Fibroblast of skin of abdomen (primary cell): Measurements from ENCODE around the gene OGDHL.
A peak's percentile ranks its signal among the peaks of the same experiment; 100 is the strongest.
"Not testable (repeated sequence)": the region's sequence is repeated elsewhere in the genome, so short reads cannot be mapped to it uniquely, and the experiment has no call there.

Source experiments
- DNase-seq: peaks from one replicate; pipeline ENCODE4 v3.0.0-alpha.2; 2013

The OGDHL gene

DNA sequence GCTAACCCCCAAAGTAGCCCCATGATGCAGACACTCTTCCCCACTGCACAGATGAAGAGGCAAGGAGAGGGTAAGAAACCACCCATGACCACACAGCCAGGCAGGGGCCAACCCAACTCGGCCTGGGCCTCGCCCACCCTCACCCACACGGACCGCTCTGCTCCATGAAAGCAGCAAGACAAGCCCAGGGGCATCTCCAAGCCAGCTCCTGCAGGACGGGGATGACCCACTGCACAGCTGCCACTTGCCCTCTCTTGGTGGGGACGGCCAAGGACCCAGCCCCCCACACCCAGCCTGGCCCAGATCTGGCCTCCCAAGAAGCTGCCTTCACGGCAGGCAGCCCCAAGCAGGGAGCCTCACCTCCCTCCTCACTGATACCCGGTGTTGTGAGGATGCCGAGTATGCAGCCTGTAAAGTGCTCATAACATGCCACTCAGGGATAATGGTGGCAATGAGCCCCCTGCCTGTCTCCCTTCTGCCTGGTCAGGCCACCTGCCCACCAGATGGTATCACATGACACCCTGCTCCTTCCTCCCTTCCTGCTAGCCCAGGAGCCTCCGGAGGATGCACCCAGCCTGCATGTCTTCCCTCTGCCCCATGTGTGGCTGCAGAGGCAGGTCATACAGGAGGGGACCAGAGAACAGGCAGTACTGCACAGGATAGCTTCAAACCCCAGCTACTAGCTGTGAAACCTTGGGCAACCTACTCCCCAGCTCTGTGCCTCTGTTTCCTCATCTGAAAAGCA lies 23.3 kb downstream of the OGDHL start:
- DNase-seq = no peak

DNA sequence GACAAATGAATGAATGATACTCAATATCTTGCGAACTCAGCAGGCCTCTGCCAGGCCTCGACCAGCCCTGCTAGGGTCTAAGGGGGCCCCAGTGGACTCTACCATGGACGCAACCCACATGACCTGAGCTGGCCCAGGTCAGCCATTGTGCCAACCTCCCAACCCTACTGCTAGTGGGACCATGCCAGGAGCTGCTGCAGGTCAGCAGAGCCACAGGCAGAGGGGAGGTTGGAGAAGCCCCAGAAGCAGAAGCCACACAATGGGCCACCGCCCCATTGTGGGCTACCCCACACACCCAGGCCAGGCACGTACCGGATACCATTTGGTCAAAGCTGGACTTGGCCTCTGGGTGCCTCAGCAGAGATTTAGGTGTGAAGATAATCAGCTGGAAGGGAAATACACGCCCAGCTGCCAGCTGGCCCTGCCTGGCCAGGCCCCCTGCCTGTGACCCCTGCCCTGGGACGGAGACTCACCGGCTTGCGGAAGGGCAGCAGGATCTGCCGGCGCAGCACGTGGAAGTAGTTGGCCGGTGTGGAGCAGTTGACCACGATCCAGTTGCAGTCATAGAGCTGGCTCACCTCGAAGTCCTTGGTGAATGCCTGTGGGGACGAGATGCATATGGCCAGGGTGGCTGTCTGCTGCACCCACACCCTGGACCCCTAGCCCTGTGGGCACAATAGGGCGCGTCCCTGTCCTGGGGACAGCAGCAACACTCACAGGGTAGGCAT lies 24.5 kb downstream of the OGDHL start:
- DNase-seq = no peak

DNA sequence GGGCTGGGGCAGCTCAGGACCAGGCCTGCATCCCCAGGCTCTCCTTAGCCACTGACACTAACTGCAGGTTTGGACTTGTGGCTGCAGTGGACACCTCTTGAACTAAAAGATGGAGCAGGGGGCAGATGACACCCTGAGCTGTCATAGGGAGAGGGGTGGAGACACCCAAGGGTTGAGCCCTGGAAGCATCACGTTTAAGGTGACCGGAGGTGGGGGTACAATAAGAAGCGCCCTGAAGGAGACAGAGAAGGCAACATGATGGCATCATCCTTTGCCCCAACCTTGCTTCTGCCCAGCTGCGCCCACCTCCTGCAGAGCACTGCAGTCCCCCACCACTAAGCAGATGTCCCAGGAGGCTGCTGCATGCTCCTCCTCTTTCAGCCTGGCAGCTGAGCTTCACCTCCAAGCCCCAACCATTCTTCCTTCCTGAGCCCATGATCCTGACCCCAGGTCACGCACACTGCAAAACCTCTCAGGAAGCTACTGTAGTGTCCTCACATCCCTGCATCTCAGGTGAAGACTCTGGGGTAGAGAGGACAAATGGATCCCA lies 25.5 kb downstream of the OGDHL start:
- no peak for DNase-seq

DNA sequence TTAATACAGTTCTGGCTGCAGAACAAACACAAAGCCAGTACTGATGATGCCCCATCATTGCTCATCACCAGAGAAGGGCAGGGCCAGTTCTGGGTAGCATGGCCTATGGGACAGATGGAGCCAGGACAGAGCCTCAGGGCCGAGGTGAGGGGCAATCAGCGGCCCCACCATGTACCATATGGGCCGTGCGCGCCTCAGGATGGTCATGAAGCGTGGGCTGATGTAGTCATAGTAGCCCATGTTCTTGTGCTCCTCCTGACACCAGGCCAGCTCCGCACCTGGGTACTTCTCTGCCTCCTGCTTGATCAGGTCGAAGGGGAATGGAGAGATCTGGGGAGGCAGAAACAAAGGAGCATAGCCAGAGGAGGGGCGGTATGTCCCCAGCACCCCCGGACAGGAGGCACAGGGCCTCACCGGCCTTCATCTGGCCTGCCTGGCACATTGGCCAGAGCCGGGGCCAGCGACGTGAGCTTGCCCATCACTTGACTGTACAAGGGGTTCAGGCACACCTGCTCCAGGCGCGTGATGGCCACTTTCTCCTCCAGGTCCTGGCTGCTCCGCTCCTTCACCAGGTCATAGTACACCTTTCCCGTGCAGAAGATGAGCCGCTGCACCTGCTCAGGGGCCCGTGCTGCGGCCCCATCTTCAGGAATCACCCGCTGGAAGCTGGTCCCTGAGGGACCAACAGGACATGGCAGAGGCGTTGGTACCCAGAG lies 26.1 kb downstream of the OGDHL start:
- no peak for DNase-seq

DNA sequence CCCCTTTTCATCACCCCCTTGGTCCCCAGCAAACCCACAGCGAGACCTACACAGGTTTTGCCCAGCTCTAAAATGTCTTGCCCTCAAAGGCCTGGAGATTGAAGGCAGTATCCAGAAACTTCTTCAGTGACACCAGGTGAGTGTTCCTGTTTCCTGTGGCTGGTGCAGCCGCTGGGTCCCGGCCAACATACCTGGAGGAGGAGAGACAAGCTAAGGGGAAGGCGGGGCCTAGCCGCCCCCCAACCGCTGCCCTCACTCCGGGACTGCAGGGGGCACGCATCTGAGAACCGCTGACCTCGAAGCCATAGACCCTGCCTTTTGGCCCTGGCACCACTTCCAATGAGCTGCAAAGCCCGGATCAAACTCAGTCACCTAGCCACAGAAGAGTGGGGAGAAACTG lies 27.0 kb downstream of the OGDHL start:
- DNase-seq = no peak

DNA sequence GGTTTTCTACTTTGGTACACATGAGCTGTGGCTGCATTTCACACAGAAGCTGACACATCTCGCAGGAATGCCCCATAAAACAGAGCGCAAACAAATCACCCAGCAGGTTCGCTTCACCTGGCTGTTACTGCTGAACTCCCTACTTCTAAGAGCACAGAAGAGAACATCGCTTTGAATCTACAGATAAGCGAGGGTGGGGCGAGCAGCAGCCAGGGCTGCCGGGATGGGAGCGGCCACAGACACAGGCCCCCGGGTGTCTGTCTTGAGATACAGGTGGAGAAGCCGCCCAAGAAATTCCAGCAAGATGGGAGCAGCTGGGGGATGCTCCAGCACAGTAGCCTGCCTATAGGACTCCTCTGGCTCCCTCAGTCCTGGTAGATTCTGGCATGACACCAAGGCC lies 27.4 kb downstream of the OGDHL start:
- no peak for DNase-seq

DNA sequence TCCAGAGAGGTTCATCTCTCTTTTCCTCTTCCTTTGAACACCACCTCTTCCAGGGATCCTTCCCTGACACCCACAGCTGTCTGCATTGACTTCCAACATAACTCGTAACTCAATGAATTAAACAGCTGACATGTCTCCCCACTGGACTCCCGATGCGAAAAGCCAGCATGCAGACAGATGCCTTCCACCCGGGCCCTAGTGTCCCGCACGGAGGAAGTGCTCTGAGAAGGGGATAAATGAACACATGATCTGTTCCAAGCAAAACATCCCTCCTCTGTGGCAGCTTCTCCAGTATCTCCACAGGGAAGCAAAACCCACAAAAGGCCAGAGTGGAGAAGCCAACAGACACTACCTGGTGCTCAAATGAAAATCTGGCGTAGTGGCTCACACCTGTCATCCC lies 28.3 kb downstream of the OGDHL start:
- no peak for DNase-seq

DNA sequence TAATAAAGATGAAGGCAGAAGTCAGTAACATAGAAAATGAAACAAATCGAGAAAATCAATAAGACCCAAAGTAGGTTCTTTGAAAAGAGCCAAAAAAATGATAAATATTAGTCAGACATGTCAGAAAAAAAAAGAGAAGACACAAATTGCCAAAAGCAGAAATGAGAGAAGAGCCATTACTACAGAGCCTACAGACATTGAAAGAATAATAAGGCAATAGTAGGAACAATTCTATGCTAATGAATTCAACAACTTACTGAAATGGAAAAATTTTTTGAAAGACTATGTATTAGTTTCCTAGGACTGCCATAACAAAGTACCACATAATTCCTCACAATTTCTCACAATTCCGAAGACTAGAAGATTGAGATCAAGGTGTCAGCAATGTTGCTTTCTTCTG lies 35.5 kb downstream of the OGDHL start:
- no peak for DNase-seq

DNA sequence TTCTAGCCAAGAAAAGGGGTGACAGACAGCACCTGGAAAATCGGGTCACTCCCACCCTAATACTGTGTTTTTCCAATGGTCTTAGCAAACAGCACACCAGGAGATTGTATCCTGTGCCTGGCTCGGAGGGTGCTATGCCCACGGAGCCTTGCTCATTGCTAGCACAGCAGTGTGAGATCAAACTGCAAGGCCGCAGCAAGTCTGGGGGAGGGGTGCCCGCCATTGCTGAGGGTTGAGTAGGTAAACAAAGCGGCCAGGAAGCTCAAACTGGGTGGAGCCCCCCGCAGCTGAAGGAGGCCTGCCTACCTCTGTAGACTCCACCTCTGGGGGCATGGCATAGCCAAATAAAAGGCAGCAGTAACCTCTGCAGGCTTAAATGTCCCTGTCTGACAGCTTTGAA lies 47.0 kb downstream of the OGDHL start:
- not testable (repeated sequence) for DNase-seq

DNA sequence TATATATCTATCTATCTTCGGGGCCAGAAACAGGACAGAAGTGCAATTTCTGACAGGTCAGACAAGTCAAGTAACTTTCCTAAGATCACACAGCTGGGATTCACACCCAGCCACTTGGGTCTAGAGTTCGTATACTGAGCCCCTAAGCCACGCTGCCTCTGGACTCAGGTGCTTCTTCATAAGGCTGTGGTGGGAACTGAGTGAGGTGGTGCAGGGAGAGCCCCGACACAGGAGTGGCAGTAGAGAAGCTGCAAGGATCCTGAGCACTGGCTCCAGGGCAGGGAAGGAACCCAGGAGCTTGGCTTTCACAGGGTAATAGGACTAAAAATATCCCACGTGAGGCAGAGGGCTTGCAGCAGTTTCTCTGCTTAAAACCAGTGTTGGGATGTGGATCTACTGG lies 48.9 kb downstream of the OGDHL start:
- no peak for DNase-seq

DNA sequence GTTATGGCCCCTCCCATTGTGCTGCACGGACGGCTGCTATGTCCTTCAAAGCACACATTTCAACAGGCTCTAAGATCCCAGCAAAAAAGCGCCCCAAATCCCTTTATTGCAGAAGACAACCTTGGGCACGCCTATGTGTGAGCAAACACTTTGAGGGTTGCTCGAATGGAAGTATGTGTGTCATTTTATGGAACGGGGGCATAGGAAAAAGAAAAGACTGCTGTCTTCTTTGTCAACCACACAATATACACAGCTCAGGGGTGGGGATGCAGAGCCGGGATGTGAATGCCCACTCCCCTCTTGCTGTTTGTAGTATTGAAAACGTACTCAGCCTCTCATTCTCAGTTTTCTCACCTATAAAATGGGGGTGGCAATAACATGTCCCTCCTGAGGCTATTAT lies 50.6 kb downstream of the OGDHL start:
- DNase-seq = no peak

DNA sequence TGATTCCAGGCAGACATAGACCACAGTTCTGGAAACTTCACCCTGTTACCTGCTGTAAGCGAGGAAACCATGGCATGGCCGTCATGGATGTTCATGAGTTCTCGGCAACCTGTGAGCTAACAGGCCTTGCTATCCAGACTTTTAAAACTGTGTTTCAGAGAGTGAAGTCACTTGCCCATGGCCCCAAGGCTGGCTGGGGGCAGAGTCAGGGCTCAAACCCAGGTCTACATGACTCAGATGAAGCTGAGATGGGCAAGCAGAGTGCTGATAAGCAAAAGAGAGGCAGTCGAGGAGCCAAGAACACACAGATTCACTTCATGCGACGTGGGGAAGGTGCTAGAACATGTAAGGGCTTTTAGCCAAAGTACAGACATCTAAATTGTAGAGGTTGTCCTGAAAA lies 51.2 kb downstream of the OGDHL start:
- no peak for DNase-seq

DNA sequence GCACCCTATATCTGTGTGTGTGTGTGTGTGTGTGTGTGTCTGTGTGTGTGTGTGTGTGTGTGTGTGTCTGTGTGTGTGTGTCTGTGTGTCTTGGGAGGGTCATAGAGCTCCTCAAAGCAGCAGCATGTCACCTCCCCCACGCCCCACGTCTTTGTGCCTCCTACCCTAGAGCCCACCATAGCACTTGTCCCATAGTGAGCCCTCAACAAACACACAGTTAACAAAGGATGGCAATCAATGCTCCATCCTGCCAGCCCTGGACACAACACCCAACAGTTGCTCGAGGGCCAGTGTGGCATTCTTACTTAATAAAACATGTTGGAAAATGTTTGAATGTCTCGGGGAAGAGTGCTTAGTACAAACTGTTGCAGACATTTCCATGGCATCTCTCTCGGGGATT lies 52.2 kb downstream of the OGDHL start:
- DNase-seq = no peak

DNA sequence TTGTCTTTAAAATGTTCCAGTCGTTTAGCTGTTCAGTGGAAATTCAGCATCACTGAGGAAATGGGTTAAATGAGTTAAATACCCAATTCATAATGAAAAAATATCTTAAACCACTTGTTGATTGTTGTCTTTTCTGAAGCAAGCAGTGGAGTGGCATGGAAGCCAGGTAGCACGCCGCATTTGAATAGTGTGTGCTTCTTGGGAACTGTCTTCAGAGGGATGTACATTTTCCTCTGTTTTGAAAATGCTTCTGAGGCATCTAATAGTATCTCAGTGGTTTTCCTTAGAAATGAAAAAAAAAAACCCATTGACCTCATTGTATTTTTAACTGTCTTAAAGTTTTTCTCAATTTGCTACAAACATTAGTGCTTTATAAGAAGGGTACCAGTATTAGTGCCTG lies 54.5 kb downstream of the OGDHL start:
- DNase-seq = no peak

DNA sequence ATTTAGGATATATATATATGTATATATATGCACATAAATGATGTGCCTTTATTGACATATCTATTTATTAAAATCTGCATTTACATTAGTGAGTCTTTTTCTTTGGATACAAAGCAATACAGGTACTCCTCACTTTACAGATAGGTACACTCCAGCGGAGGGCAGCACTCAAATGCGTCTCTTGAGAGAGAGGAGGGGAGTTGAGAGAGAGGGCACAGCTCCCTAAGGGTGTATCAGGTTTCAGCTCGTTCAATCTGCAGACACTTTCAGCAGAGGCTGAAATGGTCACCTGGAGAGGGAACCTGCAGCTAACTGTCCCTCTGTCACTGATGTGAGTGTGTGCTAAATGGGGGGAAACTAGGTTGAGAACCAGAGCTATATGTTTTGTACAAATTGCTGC lies 61.1 kb downstream of the OGDHL start:
- no peak for DNase-seq

DNA sequence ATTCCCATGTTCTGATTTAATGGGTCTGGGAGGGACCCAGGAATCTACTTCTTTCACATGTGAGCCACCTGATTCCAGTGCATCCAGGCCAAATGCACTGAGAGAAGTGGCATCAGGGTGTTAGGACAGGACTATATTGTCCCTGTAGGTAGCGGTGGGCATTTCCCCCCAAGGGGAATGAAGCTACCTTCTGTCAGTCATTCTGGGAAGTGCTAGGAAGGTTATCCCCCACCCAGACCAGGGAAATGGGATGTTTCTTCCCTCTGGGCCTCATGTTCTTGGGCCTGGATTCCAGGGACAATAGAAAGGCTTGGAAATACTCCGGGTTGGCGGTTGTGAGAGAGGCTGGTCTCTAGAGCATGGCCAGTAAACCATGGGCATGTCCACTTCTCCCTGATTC lies 61.9 kb downstream of the OGDHL start:
- DNase-seq = no peak

DNA sequence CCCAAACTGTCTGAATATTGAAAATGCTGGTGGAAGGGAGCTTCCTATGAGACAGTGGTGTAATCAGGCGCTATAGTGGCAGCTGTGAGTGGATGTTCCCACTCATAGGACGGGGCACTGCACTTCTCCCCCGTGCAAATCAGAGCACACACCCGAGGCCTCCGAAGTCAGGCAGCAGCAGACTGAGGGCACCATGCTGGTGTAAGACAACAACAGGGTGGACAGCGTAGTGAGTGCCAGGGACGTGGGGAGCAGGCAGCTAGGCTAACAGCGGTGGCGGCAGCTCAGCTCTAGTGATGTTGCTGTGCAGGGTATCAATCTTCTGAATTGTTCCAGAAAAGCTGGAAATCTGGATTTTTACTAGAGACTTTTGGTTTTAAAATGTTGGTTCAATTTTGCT lies 63.4 kb downstream of the OGDHL start:
- no peak for DNase-seq

DNA sequence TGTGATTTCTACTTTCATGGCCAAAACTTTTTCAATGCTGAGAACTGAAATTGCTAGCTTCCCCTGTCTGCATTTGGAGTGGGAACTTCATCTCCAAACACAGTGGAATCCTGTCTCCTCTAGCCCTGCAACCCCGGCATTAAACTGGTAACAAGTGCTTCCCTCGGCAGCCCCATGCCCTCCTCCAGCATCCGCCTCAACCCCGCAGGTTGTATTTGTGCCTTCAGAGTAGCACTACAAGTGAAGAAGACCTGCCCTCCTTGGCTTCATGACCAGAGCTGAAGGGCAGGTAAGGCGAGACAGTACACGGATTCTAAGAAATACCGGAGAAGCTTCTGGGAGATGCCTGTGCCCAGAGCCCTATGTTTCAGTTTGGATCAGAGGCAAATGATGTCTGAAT lies 65.8 kb downstream of the OGDHL start:
- DNase-seq = no peak

DNA sequence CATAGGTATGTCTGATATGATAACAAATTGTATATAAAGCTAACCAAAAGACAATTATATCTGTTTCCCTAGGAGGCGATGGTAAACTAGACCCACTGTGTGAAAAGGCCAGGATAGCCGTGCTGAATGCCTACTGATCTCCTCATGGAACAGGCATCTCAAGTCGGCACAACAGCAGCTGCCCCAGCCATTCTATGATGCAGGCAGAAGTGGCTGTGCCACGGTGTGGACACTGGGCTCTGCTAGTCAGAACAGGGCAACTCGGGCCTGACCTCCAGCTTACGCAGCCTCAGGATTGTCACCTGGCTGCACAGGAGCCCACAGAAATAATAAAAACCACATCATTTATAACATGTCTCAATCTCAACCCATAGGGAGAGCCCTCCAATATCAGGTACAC lies 67.7 kb downstream of the OGDHL start:
- no peak for DNase-seq

DNA sequence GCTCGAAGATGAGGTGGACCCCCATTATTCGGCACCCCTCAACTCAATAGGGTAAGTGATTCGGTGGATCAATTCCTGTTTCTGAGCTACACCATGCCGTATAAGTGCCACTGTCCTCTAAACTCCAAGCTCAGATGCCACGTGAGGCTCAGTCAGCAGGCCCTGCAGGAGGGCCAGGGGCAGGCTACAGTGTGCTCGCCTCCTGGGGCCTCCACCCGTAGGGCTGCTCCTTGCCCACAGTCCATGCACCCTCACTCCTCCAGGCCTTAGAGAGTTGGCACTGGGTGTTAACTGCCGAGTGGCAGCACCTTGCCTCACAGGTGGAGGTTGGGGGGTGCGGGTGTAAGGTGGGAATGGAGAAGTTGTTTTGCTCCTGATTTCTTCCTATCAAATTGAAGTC lies 70.5 kb downstream of the OGDHL start:
- DNase-seq = no peak

DNA sequence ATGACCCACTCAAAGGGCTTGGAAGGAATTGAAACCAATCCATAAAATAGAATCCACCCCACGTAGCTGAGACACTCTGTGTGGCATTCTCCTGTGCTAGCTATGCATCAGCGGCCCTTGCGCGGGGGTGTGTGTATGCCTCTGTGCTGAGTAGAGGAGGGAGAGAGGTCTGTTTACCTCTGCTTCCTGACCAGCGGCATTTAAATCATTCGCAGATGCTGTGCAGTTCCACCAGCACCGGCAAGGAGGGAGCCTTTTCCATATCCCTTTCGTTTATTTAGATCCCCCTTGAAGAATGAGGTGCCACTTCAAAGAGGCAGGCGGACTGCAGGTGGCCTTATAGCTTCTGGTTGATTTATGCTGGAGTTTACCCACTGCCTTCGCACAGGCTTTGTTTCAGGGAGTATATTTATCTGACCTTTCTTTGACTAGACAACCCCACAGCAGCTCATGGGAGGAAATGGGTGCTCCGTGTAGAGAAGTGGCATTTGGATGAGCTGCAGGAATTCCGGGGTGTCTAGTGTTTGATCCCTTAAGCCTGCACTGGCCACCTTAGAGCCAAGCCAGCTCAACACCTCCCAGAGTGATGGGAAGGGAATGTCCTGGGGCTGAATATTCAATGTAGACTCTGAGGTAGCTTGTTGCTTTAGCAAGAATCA lies 71.3 kb downstream of the OGDHL start:
- DNase-seq = peak; percentile 2

DNA sequence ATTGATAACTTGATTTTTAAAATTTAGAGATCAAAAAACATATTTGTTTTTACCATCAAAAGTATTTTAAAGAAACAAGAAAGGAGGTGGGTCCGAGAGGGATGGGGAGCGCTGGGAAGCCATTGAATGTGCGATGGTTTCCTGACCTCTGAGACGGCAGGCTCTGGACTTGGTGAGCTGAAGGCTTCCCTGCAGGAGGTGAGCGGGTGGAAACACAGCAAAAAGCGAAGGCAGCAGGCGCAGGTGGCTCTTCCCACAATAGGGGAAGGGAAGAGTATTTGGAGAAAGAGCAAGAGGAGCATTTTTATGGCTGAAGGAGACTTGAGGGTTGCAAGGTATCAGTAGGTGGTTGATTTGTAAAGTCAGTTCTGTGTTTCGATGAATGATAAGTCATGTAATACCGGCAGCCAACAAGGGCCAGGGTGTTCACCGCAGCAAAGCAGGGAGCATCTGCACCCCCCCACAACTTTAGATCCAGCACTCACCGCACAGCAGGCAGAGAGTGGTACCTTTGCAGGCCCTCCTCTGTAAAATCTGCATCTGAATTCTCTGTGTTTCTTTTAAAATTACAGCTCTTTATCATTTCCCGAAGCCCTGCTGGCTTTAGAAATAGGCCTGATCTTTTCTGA lies 72.1 kb downstream of the OGDHL start:
- DNase-seq = no peak

DNA sequence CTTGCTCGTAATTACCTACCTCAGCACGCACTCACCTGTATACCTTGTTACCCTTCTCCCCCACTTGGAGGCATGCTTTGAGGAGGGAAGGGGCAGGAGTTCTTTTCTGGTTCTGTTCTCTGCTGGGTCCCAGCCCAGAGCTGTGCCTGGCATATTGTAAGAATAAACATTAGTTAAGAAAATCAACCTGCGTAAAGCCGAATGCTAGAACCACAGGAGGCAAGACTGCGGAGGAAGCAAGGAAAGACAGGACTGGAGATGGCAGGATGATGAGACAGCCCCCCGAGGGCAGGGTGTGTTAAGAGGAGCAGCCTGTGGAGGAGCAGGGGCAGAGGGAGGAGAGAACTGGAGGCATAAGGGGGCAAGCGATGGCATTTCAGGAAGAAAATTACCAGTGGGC lies 73.2 kb downstream of the OGDHL start:
- DNase-seq = no peak
